A549 (cell line): ENCODE measurements around the gene KRT15.

Experiments used
- CTCF ChIP-seq: fragments of >200 bp; sonication (Bioruptor Twin); formaldehyde crosslinking; IDR thresholded peaks from 3 replicates; pipeline ENCODE4 v1.5.1; 2016
- HDAC2 ChIP-seq: fragments of 200-600 bp; sonication (generic); IDR thresholded peaks from 2 replicates; pipeline ENCODE4 v1.6.1; 2016
- HMGXB4 ChIP-seq: fragments of 250-450 bp; sonication (Bioruptor Pico); IDR thresholded peaks from 2 replicates; pipeline ENCODE4 v1.5.0; 2021; ENCODE audit warnings: mild to moderate bottlenecking, moderate library complexity, borderline replicate concordance
- POLR2A ChIP-seq: IDR thresholded peaks from 2 replicates; pipeline ENCODE4 v1.6.1; 2012; ENCODE audit warnings: mild to moderate bottlenecking, low read length

- no peak for TF ChIP-seq POLR2A
- TF ChIP-seq CTCF, result no peak
- TF ChIP-seq HMGXB4 (CRISPR knock-in tag), result no peak
- TF ChIP-seq HDAC2, result no peak
These were observed 35.4 kb upstream of the KRT15 start for GRCh38 chr17:41553987-41554680.
